ENCODE results near the gene ANKRD13D. TPM values are rescaled to one million over a fixed set of nuclear protein-coding genes. Genes with fewer than 3 reads are reported as not detected.

ANKRD13D gene
- total RNA-seq (2021): 79.6 and 93.2 TPM in 2 replicates
- Bru-seq, nascent RNA: percentile 81 among the genes with signal in this experiment
- BruChase-seq, experiment 1, labeled RNA remaining after a 2-hour chase: percentile 96 among the genes with signal in this experiment
- percentile 92 among the genes with signal in this experiment for BruChase-seq, experiment 2, labeled RNA remaining after a 6-hour chase
- long read RNA-seq, transcript ANKRD13D-202 (15 exons, 2,881 nt): major isoform, 6 of 48 reads
- long read RNA-seq, partial matches to known transcripts: 16 of 48 reads
- long read RNA-seq, other reads (novel, unspliced or antisense): 21 of 48 reads

GRCh38 chr11:67289226-67289650 is at the start of gene ANKRD13D:
Gene ANKRD13D (plus strand): TSS chr11:67289303. CDS start chr11:67289461, 158 bp downstream.
- Histone ChIP-seq H3K27me3 (ENCODE audit: insufficient read depth, low read depth) (no peaks in the 10 kb centered on the region), H3K9me3 (ENCODE audit: insufficient read depth, low read depth) (no peaks in the 10 kb centered on the region), H4K20me1 (ENCODE audit: insufficient read depth) (no peaks in the 10 kb centered on the region), H3K4me3 (peak within 1 kb of the TSS; percentile 98), H3K36me3 (ENCODE audit: low read depth) (peaks cover 20% of the 10 kb centered on the region), H3K4me1 (replicated peaks; ENCODE audit: insufficient read depth) (peaks cover 53% of the 10 kb centered on the region), H3K79me2 (ENCODE audit: low read depth) (peaks cover 36% of the 10 kb centered on the region), H2AFZ (peak within 1 kb of the TSS; percentile 89), H3K9me2 (ENCODE audit: insufficient read depth) (no peaks in the 10 kb centered on the region), H3F3A (ENCODE audit: insufficient read depth, low read depth) (peaks cover 56% of the 10 kb centered on the region), H3K4me2 (peak within 1 kb of the TSS; percentile 98), H3K27ac (peak within 1 kb of the TSS; percentile 83)
- intact Hi-C loops (cut with micrococcal nuclease; ENCODE audit: unreplicated experiment): loop anchor here (2.0 kb wide), 2 partner anchors 14 to 24 kb away; partner anchors contain the start of gene SSH3
- no TSS peak for BruUV-seq (replicated peaks)
- POLR2A ChIA-PET (ENCODE audit: unreplicated experiment): interaction anchor here (0.5 to 0.6 kb wide), 6 partner anchors 13 to 287 kb away, joined by 3 to 6 read pairs (median 4); no protein-coding TSS in a partner anchor
- CTCF ChIA-PET: no interaction called here
- DNase-seq: peak in 1 of 2 experiments; percentile 47
- no peak for TF ChIP-seq EZH2 (IDR thresholded peaks at IDR 0.05; ENCODE audit: low read depth)
- TF ChIP-seq, protein P1, sequence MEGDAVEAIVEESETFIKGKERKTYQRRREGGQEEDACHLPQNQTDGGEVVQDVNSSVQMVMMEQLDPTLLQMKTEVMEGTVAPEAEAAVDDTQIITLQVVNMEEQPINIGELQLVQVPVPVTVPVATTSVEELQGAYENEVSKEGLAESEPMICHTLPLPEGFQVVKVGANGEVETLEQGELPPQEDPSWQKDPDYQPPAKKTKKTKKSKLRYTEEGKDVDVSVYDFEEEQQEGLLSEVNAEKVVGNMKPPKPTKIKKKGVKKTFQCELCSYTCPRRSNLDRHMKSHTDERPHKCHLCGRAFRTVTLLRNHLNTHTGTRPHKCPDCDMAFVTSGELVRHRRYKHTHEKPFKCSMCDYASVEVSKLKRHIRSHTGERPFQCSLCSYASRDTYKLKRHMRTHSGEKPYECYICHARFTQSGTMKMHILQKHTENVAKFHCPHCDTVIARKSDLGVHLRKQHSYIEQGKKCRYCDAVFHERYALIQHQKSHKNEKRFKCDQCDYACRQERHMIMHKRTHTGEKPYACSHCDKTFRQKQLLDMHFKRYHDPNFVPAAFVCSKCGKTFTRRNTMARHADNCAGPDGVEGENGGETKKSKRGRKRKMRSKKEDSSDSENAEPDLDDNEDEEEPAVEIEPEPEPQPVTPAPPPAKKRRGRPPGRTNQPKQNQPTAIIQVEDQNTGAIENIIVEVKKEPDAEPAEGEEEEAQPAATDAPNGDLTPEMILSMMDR (conservative IDR thresholded peaks at IDR 0.05): no peak

GRCh38 chr11:67239783-67240575 is 49.1 kb upstream of the ANKRD13D start:
- Histone ChIP-seq H2AFZ (no peak overlapping the region), H3K36me3 (ENCODE audit: low read depth) (peaks cover 22% of the 10 kb centered on the region), H3F3A (ENCODE audit: insufficient read depth, low read depth) (peaks cover 69% of the 10 kb centered on the region), H3K9me3 (ENCODE audit: insufficient read depth, low read depth) (no peaks in the 10 kb centered on the region), H3K9me2 (ENCODE audit: insufficient read depth) (no peaks in the 10 kb centered on the region), H3K27ac (peak overlapping the region; percentile 80), H3K4me2 (peak overlapping the region; percentile 92), H3K27me3 (ENCODE audit: insufficient read depth, low read depth) (no peaks in the 10 kb centered on the region), H3K79me2 (ENCODE audit: low read depth) (peaks cover 63% of the 10 kb centered on the region), H3K4me3 (peak overlapping the region; percentile 82), H3K4me1 (replicated peaks; ENCODE audit: insufficient read depth) (peaks cover 54% of the 10 kb centered on the region), H4K20me1 (ENCODE audit: insufficient read depth) (peaks cover 22% of the 10 kb centered on the region)
- DNase-seq: peak; percentile 99
- intact Hi-C loops (cut with micrococcal nuclease; ENCODE audit: unreplicated experiment): loop anchor here (2.0 to 10.0 kb wide), 6 partner anchors 23 to 342 kb away; partner anchors contain the start of genes CLCF1, GSTP1 and PC
- TSS peak; percentile 75 for BruUV-seq (replicated peaks)
- POLR2A ChIA-PET (ENCODE audit: unreplicated experiment): interaction anchor here (0.5 to 1.2 kb wide), 23 partner anchors 9 to 1127 kb away, joined by 3 to 19 read pairs (median 5); partner anchors contain the start of genes KDM2A and POLD4
- CTCF ChIA-PET: interaction anchor here (0.5 to 0.7 kb wide), 2 partner anchors 63 to 389 kb away, joined by 3 to 7 read pairs; partner anchors contain the start of genes NUDT8 and SSH3
- TF ChIP-seq, protein P1 (conservative IDR thresholded peaks at IDR 0.05): no peak
- TF ChIP-seq EZH2 (IDR thresholded peaks at IDR 0.05; ENCODE audit: low read depth): no peak

Data from PC-9 (cell line).